HEK293T (cell line): ENCODE measurements around the gene HEG1.

Experiments
- CTCF ChIA-PET: fragments of 350-600 bp; formaldehyde crosslinking; extraction: SDS; loops from one replicate; lab custom pipeline; 2021; ENCODE audit warnings: antibody characterized with exemption, inconsistent platforms; lab: Yijun Ruan, JAX
- POLR2A ChIA-PET: fragments of 350-600 bp; formaldehyde crosslinking; extraction: SDS; loops from one replicate; lab custom pipeline; 2020; ENCODE audit warnings: antibody characterized with exemption, inconsistent platforms; lab: Yijun Ruan, JAX
- DNase-seq: peaks from one replicate; pipeline ENCODE4 v3.0.0; 2012; ENCODE audit warnings: mixed read lengths; ENCODE audit errors: extremely low spot score
- ARNT ChIP-seq: fragments of 450-650 bp; IDR thresholded peaks from 2 replicates; pipeline ENCODE4 v1.6.1; 2017; ENCODE audit warnings: mild to moderate bottlenecking
- BHLHE40 ChIP-seq: fragments of 450-650 bp; IDR thresholded peaks from 2 replicates; pipeline ENCODE4 v1.6.1; 2016; ENCODE audit warnings: mild to moderate bottlenecking, moderate library complexity, borderline replicate concordance
- CTBP1 ChIP-seq: fragments of 450-650 bp; IDR thresholded peaks from 2 replicates; pipeline ENCODE4 v1.6.1; 2016; ENCODE audit warnings: borderline replicate concordance
- ELF4 ChIP-seq: fragments of 450-650 bp; IDR thresholded peaks from 2 replicates; pipeline ENCODE4 v1.6.1; 2017; ENCODE audit warnings: antibody characterized with exemption
- FOXA1 ChIP-seq: fragments of 450-650 bp; IDR thresholded peaks from 2 replicates; pipeline ENCODE4 v1.6.1; 2016; ENCODE audit warnings: mild to moderate bottlenecking
- FOXK2 ChIP-seq: fragments of 450-650 bp; IDR thresholded peaks from 2 replicates; pipeline ENCODE4 v1.6.1; 2016; ENCODE audit warnings: mild to moderate bottlenecking
- FOXM1 ChIP-seq: fragments of 450-650 bp; IDR thresholded peaks from 2 replicates; pipeline ENCODE4 v1.6.1; 2017; ENCODE audit warnings: mild to moderate bottlenecking, borderline replicate concordance
- HDGF ChIP-seq: fragments of 450-650 bp; IDR thresholded peaks from 2 replicates; pipeline ENCODE4 v1.6.1; 2017; ENCODE audit warnings: antibody characterized with exemption, borderline replicate concordance
- L3MBTL2 ChIP-seq: fragments of 450-650 bp; conservative IDR thresholded peaks from 2 replicates; pipeline ENCODE4 v1.6.1; 2016; ENCODE audit warnings: mild to moderate bottlenecking
- LEF1 ChIP-seq: fragments of 450-650 bp; IDR thresholded peaks from 2 replicates; pipeline ENCODE4 v1.6.1; 2017; ENCODE audit warnings: mild to moderate bottlenecking, borderline replicate concordance
- NFRKB ChIP-seq: fragments of 450-650 bp; IDR thresholded peaks from 2 replicates; pipeline ENCODE4 v1.6.1; 2016; ENCODE audit warnings: mild to moderate bottlenecking, moderate library complexity
- PKNOX1 ChIP-seq: fragments of 450-650 bp; IDR thresholded peaks from 2 replicates; pipeline ENCODE4 v1.6.1; 2016
- SP1 ChIP-seq: fragments of 450-650 bp; IDR thresholded peaks from 2 replicates; pipeline ENCODE4 v1.6.1; 2017
- SUZ12 ChIP-seq: fragments of 450-650 bp; IDR thresholded peaks from 2 replicates; pipeline ENCODE4 v1.6.1; 2016; ENCODE audit warnings: mild to moderate bottlenecking
- TARDBP ChIP-seq: fragments of 450-650 bp; IDR thresholded peaks from 2 replicates; pipeline ENCODE4 v1.6.1; 2016
- ZNF384 ChIP-seq: fragments of 450-650 bp; IDR thresholded peaks from 2 replicates; pipeline ENCODE4 v1.6.1; 2016

HEG1 gene

GRCh38 chr3:125031544-125031943 is 24.3 kb downstream of the HEG1 start:
- ChIA-PET CTCF (no interaction called here), POLR2A (no interaction called here)
- TF ChIP-seq ELF4 (no peak), LEF1 (no peak), BHLHE40 (no peak), TARDBP (no peak), CTBP1 (no peak), SUZ12 (no peak), NFRKB (no peak)
- DNase-seq: no peak

GRCh38 chr3:125028657-125029056 is 27.1 kb downstream of the HEG1 start:
- no peak for TF ChIP-seq ARNT
- TF ChIP-seq FOXA1: no peak
- TF ChIP-seq LEF1: no peak
- no peak for TF ChIP-seq ELF4
- no peak for TF ChIP-seq BHLHE40
- no peak for TF ChIP-seq TARDBP
- no peak for TF ChIP-seq ZNF384
- TF ChIP-seq CTBP1: no peak
- no peak for TF ChIP-seq HDGF
- no peak for TF ChIP-seq FOXM1
- TF ChIP-seq SP1: no peak
- CTCF ChIA-PET: no interaction called here
- POLR2A ChIA-PET: no interaction called here
- DNase-seq: no peak

GRCh38 chr3:125025642-125026041 is 30.2 kb downstream of the HEG1 start:
- ChIA-PET CTCF (interaction anchor here (1.2 kb wide), 1 partner anchor 14 kb away, joined by 5 read pairs; no protein-coding TSS in a partner anchor), POLR2A (no interaction called here)
- no peak for TF ChIP-seq FOXK2
- no peak for TF ChIP-seq PKNOX1
- no peak for TF ChIP-seq L3MBTL2
- TF ChIP-seq HDGF: no peak
- no peak for TF ChIP-seq FOXM1
- TF ChIP-seq BHLHE40: no peak
- TF ChIP-seq CTBP1: no peak
- no peak for TF ChIP-seq NFRKB
- TF ChIP-seq ARNT: no peak
- no peak for TF ChIP-seq LEF1
- TF ChIP-seq FOXA1: no peak
- no peak for TF ChIP-seq ELF4

GRCh38 chr3:125024817-125025216 is 31.0 kb downstream of the HEG1 start:
- ChIA-PET CTCF (interaction anchor here (1.2 kb wide), 1 partner anchor 15 kb away, joined by 5 read pairs; no protein-coding TSS in a partner anchor), POLR2A (interaction anchor here (0.7 kb wide), 1 partner anchor 28 kb away, joined by 3 read pairs; no protein-coding TSS in a partner anchor)
- TF ChIP-seq BHLHE40 (no peak), HDGF (no peak), TARDBP (no peak), L3MBTL2 (no peak), ARNT (no peak), LEF1 (no peak), FOXM1 (no peak), NFRKB (no peak), FOXA1 (no peak), PKNOX1 (no peak)
- DNase-seq: no peak

More at GRCh38 chr3:125025642-125026041, 30.2 kb downstream of the HEG1 start:
- no peak for DNase-seq

GRCh38 chr3:125023833-125024555 is 31.8 kb downstream of the HEG1 start:
- CTCF ChIA-PET: no interaction called here
- TF ChIP-seq PKNOX1: no peak
- no peak for TF ChIP-seq ELF4
- no peak for TF ChIP-seq ARNT
- no peak for TF ChIP-seq HDGF
- no peak for TF ChIP-seq FOXM1
- no peak for TF ChIP-seq FOXA1
- TF ChIP-seq BHLHE40: no peak
- TF ChIP-seq SP1: no peak
- no peak for TF ChIP-seq FOXK2
- no peak for TF ChIP-seq SUZ12
- no peak for TF ChIP-seq NFRKB
- TF ChIP-seq ZNF384: no peak
- no peak for TF ChIP-seq L3MBTL2
- no peak for TF ChIP-seq TARDBP
- no peak for TF ChIP-seq LEF1
- TF ChIP-seq CTBP1: no peak
- POLR2A ChIA-PET: no interaction called here
- no peak for DNase-seq

GRCh38 chr3:125022206-125022605 is 33.6 kb downstream of the HEG1 start:
- ChIA-PET CTCF (no interaction called here), POLR2A (no interaction called here)
- TF ChIP-seq HDGF: no peak
- no peak for TF ChIP-seq SUZ12
- no peak for TF ChIP-seq FOXM1
- TF ChIP-seq ZNF384: no peak
- TF ChIP-seq NFRKB: no peak
- no peak for TF ChIP-seq TARDBP
- no peak for DNase-seq
